Mesendoderm (in vitro differentiated cells): Measurements from ENCODE around the gene SGPP2.

Source experiments
- DNase-seq: peaks from one replicate; pipeline ENCODE4 v3.0.0; 2013
- H2AK5ac ChIP-seq: 2 replicates; pipeline ENCODE4 v1.6.1; 2013; ENCODE audit warnings: low read length, inconsistent platforms
- H2BK120ac ChIP-seq: 2 replicates; pipeline ENCODE4 v1.6.1; 2013; ENCODE audit warnings: low read depth, mild to moderate bottlenecking, low read length, moderate library complexity, mixed read lengths
- H2BK15ac ChIP-seq: replicated peaks from 2 replicates; pipeline ENCODE4 v1.6.1; 2013; ENCODE audit warnings: low read depth, mild to moderate bottlenecking, moderate library complexity
- H2BK5ac ChIP-seq: 2 replicates; pipeline ENCODE4 v1.6.1; 2013; ENCODE audit warnings: low read length, inconsistent platforms
- H3K18ac ChIP-seq: 2 replicates; pipeline ENCODE4 v1.6.1; 2013; ENCODE audit warnings: mild to moderate bottlenecking, low read length, mixed read lengths
- H3K23ac ChIP-seq: one replicate; pipeline ENCODE4 v1.6.1; 2013; ENCODE audit warnings: low read length
- H3K27ac ChIP-seq: 2 replicates; pipeline ENCODE4 v1.5.1; 2013; ENCODE audit warnings: low read depth, mild to moderate bottlenecking, inconsistent platforms, low read length, moderate library complexity
- H3K27me3 ChIP-seq: 2 replicates; pipeline ENCODE4 v1.6.1; 2013; ENCODE audit warnings: low read length, control low read depth, mild to moderate bottlenecking, inconsistent platforms; ENCODE audit not compliant: insufficient read depth, poor library complexity
- H3K36me3 ChIP-seq: 2 replicates; pipeline ENCODE4 v1.6.1; 2013; ENCODE audit warnings: low read length, inconsistent platforms; ENCODE audit not compliant: control insufficient read depth, insufficient read depth
- H3K4ac ChIP-seq: one replicate; pipeline ENCODE4 v1.6.1; 2013; ENCODE audit warnings: low read depth, mild to moderate bottlenecking, low read length, moderate library complexity
- H3K4me1 ChIP-seq: 2 replicates; pipeline ENCODE4 v1.6.1; 2013; ENCODE audit warnings: low read depth, low read length, inconsistent platforms; ENCODE audit not compliant: control insufficient read depth
- H3K4me2 ChIP-seq: 2 replicates; pipeline ENCODE4 v1.6.1; 2013; ENCODE audit warnings: low read length
- H3K4me3 ChIP-seq: 2 replicates; pipeline ENCODE4 v1.5.1; 2013; ENCODE audit warnings: mild to moderate bottlenecking, low read length
- H3K56ac ChIP-seq: one replicate; pipeline ENCODE4 v1.6.1; 2013; ENCODE audit warnings: low read length
- H3K79me1 ChIP-seq: 2 replicates; pipeline ENCODE4 v1.6.1; 2013; ENCODE audit warnings: low read length, inconsistent platforms
- H3K79me2 ChIP-seq: 2 replicates; pipeline ENCODE4 v1.6.1; 2013; ENCODE audit warnings: mild to moderate bottlenecking, low read length; ENCODE audit not compliant: control insufficient read depth, insufficient read depth
- H3K9ac ChIP-seq: 2 replicates; pipeline ENCODE4 v1.6.1; 2013; ENCODE audit warnings: low read length, inconsistent platforms
- H4K5ac ChIP-seq: one replicate; pipeline ENCODE4 v1.6.1; 2013; ENCODE audit warnings: low read length
- H4K8ac ChIP-seq: one replicate; pipeline ENCODE4 v1.6.1; 2013; ENCODE audit warnings: low read depth, mild to moderate bottlenecking, control low read depth, low read length, moderate library complexity
- WGBS: extraction: QIAGEN DNeasy Blood & Tissue Kit; methylation state at CpG from one replicate; pipeline ENCODE4 v1.1.7; 2013; ENCODE audit warnings: low lambda C conversion rate, missing lambda C conversion rate; ENCODE audit not compliant: insufficient coverage; ENCODE audit errors: extremely low coverage; 5-methylcytosine and 5-hydroxymethylcytosine counted together

The SGPP2 gene

DNA sequence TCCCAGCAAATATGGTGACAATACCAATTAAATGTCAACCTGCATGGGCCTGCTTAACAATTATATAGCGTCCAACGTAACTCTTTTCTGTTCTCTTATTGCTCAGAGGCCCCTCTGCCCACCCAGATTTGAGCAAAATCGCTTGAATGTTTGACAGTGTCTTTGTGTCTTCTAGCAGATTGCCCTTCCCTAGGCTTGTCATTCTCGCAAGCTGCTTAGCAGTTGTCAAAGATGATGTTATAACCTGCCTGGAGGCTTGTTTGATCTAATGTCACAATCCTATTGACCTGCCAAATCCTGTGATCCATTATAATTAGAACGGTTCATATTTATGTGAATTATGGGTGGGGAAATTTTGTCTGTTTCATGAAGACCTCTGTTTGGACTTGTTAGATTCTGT, 122.7 kb downstream of the SGPP2 start:
- Histone ChIP-seq H3K79me2 (no peaks in the 10 kb centered on the region), H2BK15ac (no peak overlapping the region), H3K4me2 (no peak overlapping the region), H3K23ac (no peak overlapping the region), H3K4me3 (no peak overlapping the region), H2AK5ac (no peak overlapping the region), H2BK120ac (no peak overlapping the region), H3K79me1 (no peaks in the 10 kb centered on the region), H4K5ac (no peak overlapping the region), H4K8ac (no peak overlapping the region), H3K4ac (no peak overlapping the region), H2BK5ac (no peak overlapping the region), H3K4me1 (no peaks in the 10 kb centered on the region), H3K18ac (no peak overlapping the region), H3K56ac (no peak overlapping the region), H3K36me3 (no peaks in the 10 kb centered on the region), H3K27me3 (peaks cover 2% of the 10 kb centered on the region), H3K9ac (no peak overlapping the region), H3K27ac (no peak overlapping the region)
- no peak for DNase-seq
- WGBS = no CpG with 5 or more reads among the region's 5 CpGs

DNA sequence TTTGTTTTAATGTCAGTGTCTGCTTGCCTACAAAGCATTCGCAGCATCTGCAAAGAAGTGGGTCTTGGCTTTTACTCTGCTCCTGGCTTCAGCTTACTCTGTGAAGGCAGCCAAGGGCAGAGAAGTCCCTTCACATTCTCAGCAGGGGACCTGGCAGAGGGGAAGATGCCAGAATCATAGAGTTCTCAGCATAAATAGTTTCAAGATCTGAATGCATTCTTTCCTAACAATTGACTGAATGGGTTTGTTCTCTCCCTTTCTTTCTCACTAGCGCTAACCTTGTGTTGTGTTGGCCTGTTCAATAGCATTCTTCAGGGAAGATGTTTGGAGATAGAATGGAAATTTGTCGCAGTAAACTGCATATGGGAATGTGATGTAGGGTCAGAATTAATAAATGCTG, 124.6 kb downstream of the SGPP2 start:
- H2BK5ac ChIP-seq = no peak overlapping the region
- WGBS = no CpG with 5 or more reads among the region's 3 CpGs
- H3K36me3 ChIP-seq = no peaks in the 10 kb centered on the region
- no peak overlapping the region for H4K5ac ChIP-seq
- H3K4me3 ChIP-seq = no peak overlapping the region
- no peak overlapping the region for H3K18ac ChIP-seq
- no peak overlapping the region for H3K56ac ChIP-seq
- H3K79me2 ChIP-seq = no peaks in the 10 kb centered on the region
- H3K23ac ChIP-seq = no peak overlapping the region
- no peak overlapping the region for H2BK120ac ChIP-seq
- no peaks in the 10 kb centered on the region for H3K79me1 ChIP-seq
- DNase-seq = peak; percentile 72
- no peak overlapping the region for H4K8ac ChIP-seq
- no peaks in the 10 kb centered on the region for H3K4me1 ChIP-seq
- no peak overlapping the region for H2AK5ac ChIP-seq
- no peak overlapping the region for H3K4me2 ChIP-seq
- H3K9ac ChIP-seq = no peak overlapping the region
- H2BK15ac ChIP-seq = no peak overlapping the region
- no peak overlapping the region for H3K27ac ChIP-seq
- peaks cover 2% of the 10 kb centered on the region for H3K27me3 ChIP-seq
- no peak overlapping the region for H3K4ac ChIP-seq

DNA sequence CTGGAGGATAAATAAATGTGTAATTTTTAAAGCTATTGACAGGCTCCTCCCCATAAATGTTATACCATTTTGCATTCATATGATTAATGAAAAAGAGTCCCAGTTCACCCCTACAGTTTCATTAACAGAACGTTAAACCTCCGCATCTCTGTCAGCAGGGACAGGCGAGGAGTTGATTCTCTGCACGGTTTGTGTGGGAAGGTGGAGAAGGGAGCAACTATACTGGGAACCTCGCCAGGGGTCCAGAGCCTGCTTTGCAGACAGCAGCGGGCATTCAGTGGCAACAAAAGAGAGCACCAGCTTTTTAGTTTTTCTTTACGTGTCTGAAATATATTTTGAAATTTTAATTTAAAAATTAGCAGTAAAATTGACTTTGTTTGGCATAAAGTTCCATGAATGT, 130.2 kb downstream of the SGPP2 start:
- H3K18ac ChIP-seq = no peak overlapping the region
- no peak overlapping the region for H3K4me2 ChIP-seq
- H3K23ac ChIP-seq = no peak overlapping the region
- H3K4me1 ChIP-seq = no peaks in the 10 kb centered on the region
- peaks cover 2% of the 10 kb centered on the region for H3K27me3 ChIP-seq
- no peak overlapping the region for H2AK5ac ChIP-seq
- WGBS = no CpG with 5 or more reads among the region's 7 CpGs
- H3K79me2 ChIP-seq = no peaks in the 10 kb centered on the region
- no peak overlapping the region for H3K56ac ChIP-seq
- no peak overlapping the region for H3K4ac ChIP-seq
- no peak overlapping the region for H4K5ac ChIP-seq
- H2BK120ac ChIP-seq = no peak overlapping the region
- H2BK15ac ChIP-seq = no peak overlapping the region
- H4K8ac ChIP-seq = no peak overlapping the region
- H3K79me1 ChIP-seq = no peaks in the 10 kb centered on the region
- H2BK5ac ChIP-seq = no peak overlapping the region
- H3K27ac ChIP-seq = no peak overlapping the region
- H3K9ac ChIP-seq = no peak overlapping the region
- DNase-seq = no peak
- H3K36me3 ChIP-seq = no peaks in the 10 kb centered on the region
- no peak overlapping the region for H3K4me3 ChIP-seq

DNA sequence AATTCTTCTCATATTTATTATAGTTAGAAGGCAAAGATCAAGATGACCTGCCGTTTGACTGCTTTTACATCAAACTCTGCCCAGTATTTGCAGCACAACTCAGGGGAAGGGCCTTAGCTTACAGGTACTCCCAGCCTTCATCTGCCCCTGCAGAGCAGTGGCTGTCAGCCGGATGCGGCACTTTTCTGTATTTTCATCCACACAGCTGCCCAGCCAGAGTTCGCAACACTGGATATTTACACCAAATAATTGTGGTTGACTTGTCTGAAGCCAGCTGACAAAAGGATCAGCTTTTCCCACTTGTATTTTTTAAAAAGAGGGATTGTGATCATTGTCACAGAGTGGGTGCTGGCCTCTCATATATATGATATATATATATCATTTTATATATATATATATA, 136.8 kb downstream of the SGPP2 start:
- H3K56ac ChIP-seq = no peak overlapping the region
- no peak overlapping the region for H3K4me2 ChIP-seq
- H2BK120ac ChIP-seq = no peak overlapping the region
- H2AK5ac ChIP-seq = no peak overlapping the region
- no peaks in the 10 kb centered on the region for H3K27me3 ChIP-seq
- H3K4me1 ChIP-seq = no peaks in the 10 kb centered on the region
- H2BK15ac ChIP-seq = no peak overlapping the region
- no peak overlapping the region for H3K4me3 ChIP-seq
- no peak overlapping the region for H2BK5ac ChIP-seq
- H4K8ac ChIP-seq = no peak overlapping the region
- H4K5ac ChIP-seq = no peak overlapping the region
- no peaks in the 10 kb centered on the region for H3K36me3 ChIP-seq
- no peak overlapping the region for H3K23ac ChIP-seq
- no peak overlapping the region for H3K27ac ChIP-seq
- no peak for DNase-seq
- no peak overlapping the region for H3K18ac ChIP-seq
- WGBS = no CpG with 5 or more reads among the region's 4 CpGs
- no peaks in the 10 kb centered on the region for H3K79me2 ChIP-seq
- H3K9ac ChIP-seq = no peak overlapping the region
- H3K4ac ChIP-seq = no peak overlapping the region
- no peaks in the 10 kb centered on the region for H3K79me1 ChIP-seq

DNA sequence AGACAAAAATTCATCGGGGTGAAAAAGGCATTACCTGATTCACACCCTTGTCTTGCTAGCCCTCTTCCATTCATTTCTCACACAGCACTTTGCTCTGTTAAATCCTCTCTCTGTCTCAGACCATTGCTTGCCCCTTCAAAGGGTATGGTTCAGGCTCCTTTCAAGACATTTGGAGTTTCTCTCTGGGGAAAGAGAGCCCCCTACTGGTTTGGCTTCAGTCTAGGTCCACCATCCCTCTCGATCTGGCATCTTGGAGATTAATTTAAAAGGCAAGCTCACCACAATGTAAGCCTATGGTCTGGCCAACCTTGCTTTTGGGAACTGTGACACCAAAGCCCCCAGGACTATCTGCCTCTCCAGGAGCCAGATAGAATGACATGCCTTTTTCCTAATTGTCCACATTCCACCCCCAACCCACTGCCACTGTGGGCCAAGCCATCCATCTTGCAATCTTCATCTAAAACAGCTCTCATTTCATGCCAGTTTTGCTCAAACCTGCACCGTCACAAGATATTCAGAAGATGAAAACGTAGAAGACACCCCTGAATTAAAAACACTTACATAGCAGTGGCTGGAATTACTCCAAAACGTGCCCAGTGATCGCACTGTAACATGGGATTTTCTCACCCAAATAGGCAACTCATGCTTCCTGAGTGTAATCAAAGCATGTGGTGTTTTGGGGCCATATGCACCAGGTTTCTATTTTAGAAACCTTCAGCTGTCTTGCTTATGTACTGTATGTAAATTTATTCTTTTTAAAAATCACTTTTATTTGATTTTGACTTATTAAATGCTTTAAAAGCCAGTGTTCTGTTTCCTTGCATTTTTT, 137.7 kb downstream of the SGPP2 start:
- Histone ChIP-seq H3K4me2 (no peak overlapping the region), H2BK120ac (no peak overlapping the region), H4K8ac (no peak overlapping the region), H3K4me1 (no peaks in the 10 kb centered on the region), H3K27ac (no peak overlapping the region), H2AK5ac (no peak overlapping the region), H3K79me1 (no peaks in the 10 kb centered on the region), H3K79me2 (no peaks in the 10 kb centered on the region), H4K5ac (no peak overlapping the region), H2BK5ac (no peak overlapping the region), H3K9ac (no peak overlapping the region), H3K4ac (no peak overlapping the region), H3K18ac (no peak overlapping the region), H3K36me3 (no peaks in the 10 kb centered on the region), H3K23ac (no peak overlapping the region), H2BK15ac (no peak overlapping the region), H3K27me3 (no peaks in the 10 kb centered on the region), H3K56ac (no peak overlapping the region), H3K4me3 (no peak overlapping the region)
- peak; percentile 83 for DNase-seq
- no CpG with 5 or more reads among the region's 6 CpGs for WGBS
